Left renal cortex interstitium (tissue), 4 donors: ENCODE measurements around the gene CHCHD5. TPM values are rescaled to one million over a fixed set of nuclear protein-coding genes. Genes with fewer than 3 reads are reported as not detected.
"Not testable (repeated sequence)": the region's sequence is repeated elsewhere in the genome, so short reads cannot be mapped to it uniquely, and the experiment has no call there.

Experiments used
- DNase-seq, 4 donors: peaks; one replicate each; pipeline ENCODE4 v3.0.0-alpha.2; 2013; ENCODE audit warnings: low read depth in 4 of 4, low spot score in 2 of 4, missing footprints in 1 of 4
- polyA plus RNA-seq, 4 donors: library from polyadenylated mRNA; unstranded; fragments of 120-200 nt; gene quantifications; one replicate each; pipeline ENCODE4 v1.2.1, GENCODE V29; 2013; ENCODE audit not compliant: insufficient read length in 4 of 4

Gene CHCHD5, protein sequence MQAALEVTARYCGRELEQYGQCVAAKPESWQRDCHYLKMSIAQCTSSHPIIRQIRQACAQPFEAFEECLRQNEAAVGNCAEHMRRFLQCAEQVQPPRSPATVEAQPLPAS
- polyA plus RNA-seq: 10 to 100 TPM; 23.0 to 44.6 (median 28.5) TPM

DNA sequence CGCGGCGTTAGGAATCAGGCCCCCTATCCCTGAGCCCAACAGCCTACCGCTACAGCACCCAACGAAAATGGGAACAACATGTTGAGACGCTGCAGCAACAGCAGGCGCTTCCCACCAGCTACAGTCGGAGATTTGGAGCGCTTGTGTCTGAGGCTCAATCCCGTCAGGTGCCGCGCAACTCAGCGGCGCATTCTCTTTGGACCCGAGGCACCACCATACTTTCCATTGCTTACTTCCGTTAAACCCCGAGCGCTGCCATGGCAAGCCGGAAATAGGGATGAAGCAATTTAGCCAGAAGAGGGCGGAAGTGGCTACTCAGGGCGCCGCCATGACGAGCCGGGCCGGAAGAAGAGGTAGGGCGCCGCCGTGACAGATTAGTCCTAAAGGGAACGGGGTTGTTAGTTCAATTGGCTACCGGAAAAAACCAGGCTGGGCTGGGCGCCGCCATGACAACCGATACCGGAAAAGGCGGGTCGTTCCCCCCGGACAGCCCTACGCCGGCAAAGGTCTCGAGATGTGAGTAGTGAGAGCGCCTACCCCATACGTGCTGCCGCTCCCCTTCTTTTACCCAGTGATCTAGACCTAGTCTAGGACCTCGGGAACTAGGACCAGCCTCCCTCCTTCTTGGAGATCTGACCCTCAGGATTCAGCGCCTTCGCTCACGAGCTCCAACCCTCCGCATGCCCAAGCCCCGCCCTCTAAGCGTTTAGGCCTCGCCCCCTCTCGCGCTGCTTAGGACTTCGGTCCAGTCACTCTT is at the start of gene CHCHD5:
TSS of gene CHCHD5 (plus strand) at position 476 of the 757 bp plus-strand sequence. CDS start at position 515, 39 bp downstream.
- DNase-seq: peak; percentile 77 to 94 (median 88)

DNA sequence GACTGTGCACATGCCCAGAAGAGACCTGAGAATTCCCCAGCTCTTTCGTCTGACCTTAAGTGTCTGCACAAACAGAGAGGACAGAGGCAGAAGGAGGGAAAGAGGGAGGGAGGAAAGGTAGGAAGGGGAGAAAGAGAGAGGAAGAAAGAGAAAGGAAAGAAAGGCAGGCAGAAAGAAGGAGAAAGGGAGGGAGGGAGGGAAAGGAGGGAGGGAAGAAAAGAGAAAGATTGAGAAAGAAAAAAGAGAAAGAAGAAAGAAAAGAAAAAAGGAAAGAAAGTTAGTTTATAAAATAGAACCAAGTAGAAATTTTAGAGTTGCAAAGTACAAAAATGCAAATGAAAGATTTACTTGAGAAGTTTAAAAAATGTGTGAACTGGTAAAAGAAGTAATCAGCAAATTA is 49.6 kb upstream of the CHCHD5 start:
- no peak for DNase-seq

DNA sequence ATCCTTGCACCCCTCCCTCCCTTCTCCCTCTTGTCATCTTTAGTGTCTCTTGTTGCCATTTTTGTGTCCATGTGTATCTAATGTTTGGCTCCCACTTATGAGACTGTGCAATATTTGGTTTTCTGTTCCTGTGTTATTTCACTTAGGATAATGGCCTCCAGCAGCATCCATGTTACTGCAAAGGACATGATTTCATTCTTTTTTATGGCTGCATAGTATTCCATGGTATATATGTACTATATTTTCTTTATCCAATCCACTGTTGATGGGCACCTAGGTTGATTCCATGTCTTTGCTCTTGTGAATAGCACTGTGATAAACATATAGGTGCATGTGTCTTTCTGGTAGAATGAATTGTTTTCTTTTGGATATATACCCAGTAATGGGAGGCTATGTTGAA is 47.7 kb upstream of the CHCHD5 start:
- not testable (repeated sequence) for DNase-seq

DNA sequence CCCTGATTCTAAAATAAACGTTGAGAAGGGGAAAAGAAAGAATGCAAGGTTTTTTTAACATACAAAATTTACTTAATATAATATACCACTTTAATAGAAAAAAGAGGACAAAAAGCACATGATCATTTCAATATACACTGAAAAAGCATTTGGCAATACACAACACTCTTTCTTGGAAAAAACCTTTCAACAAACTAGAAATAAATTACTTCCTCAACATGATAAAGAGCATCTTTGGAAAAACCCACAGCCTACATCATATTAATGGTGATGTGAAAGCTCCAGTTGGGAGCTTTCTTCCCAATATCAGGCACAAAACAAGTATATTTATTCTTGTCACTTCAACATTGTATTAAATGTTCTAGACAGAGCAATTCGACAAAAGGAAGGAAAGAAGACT is 45.1 kb upstream of the CHCHD5 start:
- no peak for DNase-seq

DNA sequence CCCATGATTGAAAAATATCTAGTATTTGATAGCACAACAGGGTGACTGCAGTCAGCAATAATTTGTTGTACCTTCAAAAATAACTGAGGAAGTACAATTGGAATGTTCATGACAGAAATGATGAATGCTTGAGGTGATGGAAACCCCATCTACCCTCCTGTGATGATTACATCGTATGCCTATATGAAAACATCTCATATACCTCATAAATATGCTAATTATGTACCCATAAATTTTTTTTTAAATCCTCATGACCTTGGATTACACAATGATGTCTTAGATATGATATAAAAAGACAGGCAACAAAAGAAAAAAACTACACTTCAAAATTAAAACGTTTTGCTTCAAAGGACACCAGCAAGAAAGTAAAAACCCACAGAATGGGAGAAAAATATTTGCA is 43.5 kb upstream of the CHCHD5 start:
- no peak for DNase-seq

DNA sequence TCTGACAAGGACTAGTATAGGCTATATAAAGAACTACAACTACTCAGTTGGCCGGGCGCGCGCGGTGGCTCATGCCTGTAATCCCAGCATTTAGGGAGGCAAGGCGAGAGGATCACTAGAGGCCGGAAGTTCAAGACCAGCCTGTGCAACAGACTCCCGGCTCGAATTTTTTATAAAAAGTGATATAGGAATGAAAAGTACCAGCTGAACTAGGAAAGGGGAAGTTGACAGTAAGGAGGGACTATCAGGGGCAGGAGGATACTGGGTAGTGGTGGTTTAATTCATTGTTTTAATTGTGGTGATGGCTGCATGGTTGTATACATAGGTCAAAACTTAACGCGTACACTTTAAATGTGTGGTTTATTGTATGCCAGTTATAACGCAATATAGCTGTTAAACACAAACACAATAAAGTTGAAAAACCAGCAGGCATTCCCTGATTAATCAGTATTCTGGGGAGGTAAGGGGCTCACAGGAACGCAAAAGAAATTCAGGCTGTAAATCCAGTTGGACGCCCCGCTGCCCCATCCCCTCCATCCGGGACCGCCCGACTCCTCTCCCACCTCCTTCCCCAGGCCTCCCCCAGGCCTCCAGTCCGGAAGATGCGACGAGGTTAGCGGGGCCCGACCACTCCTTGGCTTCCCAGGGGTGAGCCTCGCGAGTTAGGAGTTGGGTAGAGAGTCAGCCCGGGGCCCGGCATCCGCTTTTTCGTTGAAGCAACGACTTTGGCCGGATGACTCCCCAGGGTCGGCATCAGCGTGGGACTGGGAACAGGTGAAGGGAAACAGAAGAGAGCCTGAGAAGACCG is 42.9 kb upstream of the CHCHD5 start:
- DNase-seq: peak in 1 of 4 donors; percentile 69

DNA sequence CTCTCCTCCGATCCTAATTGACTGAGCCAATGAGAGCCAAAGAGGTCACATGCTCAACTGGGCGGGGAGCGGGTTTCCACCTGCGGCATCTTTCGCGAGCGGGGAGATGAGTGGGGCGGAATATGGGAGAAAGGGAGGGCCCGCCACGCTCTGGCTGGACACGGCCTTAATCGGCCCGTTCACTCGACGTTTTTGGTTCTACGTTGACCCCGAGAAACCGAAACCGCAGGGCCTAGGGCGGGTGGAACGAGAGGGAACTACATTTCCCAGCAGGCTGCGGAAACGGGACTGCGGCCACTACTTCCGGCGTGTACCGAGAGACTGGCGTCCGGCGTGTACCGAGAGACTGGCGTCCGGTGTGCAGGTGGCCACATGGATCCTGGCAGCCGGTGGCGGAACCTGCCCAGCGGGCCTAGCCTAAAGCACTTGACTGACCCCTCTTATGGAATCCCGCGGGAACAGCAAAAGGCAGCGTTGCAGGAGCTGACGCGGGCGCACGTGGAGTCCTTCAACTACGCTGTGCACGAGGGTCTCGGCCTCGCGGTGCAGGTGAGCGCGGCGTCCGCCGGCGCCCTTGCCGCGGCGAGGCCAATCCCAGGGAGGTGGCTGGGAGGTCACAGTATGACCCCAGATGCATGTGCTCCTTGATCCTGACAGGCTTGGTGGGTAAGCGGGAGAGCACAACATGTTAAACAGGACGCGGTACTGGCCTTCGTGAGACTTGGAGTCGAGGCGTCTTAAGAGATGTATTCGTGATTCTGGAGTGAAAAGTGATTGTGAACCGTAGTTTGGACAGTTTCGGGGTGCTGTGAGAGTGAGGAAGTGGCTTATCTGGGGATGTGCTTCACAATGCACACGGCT is 42.1 kb upstream of the CHCHD5 start, which contains the start of gene POLR1B:
TSS of gene POLR1B (plus strand) at position 343 of the 861 bp plus-strand sequence. CDS start at position 373, 30 bp downstream.
- peak; percentile 80 to 96 (median 86) for DNase-seq

DNA sequence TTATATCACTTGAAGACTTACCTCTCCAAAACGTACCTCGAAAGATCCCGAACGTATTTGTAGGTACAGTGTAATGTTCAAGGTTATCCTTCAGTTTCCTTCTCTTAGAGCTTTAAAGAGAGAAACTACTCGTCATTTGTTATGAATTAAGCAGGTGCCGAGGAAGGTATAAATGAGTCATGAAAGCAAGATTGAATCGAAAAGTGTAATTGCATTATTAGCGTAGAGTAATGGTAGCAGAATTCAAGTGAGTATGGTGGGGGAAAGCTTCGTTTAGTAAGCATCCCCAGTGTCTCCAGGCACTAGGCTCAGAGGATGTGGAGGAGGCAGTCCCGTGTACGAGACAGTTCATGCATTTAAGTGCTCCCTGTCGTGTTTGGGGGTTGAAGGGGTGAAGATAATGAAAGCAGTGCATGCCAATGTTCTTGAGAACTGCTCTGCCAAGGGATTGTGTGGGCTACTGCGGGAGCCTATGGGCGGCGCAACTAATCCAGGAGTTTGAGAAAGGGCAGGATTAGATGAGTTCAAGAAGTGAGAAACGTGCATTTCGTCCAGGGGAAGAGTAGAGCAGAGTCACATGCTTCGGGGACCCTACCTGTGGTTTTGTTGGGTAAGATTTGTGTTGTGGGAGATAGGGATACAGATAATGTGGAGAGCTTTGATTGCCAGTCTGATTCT is 41.3 kb upstream of the CHCHD5 start:
- no peak for DNase-seq

DNA sequence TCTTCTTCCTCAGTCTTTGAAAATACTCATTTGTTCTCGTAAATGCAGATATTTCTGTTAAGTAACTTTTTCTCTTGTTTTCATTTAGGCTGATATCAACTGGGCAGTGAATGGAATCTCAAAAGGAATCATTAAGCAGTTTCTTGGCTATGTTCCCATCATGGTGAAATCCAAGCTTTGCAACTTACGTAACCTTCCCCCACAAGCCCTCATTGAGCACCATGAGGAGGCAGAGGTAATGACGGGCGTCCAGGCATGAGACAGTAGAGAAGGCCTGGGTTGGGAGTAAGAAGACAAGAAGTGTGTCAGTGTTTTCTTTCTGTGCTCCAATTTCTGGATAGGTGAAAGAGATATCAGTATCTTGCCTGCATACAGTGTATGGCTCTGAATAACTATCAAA is 37.1 kb upstream of the CHCHD5 start:
- no peak for DNase-seq

DNA sequence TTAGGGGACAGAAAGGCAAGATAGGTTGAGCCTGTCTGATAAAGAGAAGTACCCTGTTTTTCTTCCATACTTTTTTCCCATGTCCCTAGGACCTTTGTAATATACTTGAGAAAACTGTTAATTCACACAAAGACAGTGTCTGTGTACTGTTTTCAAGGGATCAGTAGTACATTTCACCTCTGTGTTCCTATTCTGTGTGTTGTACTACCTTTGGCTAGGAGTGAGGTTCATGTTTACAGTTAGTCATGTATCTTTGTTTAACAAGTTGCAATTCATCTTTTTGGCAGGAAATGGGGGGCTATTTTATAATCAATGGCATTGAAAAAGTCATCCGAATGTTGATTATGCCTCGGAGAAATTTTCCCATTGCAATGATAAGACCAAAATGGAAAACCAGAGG is 35.4 kb upstream of the CHCHD5 start:
- DNase-seq: no peak

DNA sequence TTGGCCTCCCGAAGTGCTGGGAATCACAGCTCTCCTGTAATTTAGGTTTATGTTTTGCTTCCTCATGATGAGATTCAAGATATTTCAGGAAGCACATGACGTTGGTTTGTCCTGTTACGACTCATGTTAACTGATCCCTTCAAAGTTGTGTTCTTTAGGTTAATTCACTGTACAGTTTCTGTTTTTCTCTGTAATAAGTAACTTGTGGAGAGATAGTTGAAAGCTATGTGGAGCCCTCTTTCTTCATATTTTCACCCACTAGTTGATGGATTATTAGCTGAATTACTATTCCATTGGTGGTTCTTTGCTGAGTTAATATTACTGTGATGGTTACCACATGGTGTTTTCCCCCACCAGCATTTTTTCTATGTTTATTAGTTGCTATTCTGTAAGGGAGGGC is 18.3 kb upstream of the CHCHD5 start:
- DNase-seq: no peak

DNA sequence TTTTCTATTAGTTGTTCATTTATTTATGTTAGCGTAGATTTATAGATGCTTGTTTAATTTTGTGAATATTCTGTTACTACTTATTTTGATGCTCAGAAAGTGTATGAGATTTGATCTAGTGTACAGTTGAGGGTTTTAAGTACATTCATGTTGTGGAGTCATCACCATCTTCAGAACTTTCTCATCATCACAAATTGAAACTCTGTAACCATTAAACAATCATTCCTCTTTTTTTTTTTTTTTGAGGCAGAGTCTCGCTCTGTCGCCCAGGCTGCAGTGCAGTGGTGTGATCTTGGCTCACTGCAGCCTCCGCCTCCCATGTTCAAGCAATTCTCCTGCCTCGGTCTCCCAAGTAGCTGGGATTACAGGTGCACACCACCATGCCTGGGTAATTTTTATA is 17.9 kb upstream of the CHCHD5 start:
- DNase-seq: not testable (repeated sequence)

DNA sequence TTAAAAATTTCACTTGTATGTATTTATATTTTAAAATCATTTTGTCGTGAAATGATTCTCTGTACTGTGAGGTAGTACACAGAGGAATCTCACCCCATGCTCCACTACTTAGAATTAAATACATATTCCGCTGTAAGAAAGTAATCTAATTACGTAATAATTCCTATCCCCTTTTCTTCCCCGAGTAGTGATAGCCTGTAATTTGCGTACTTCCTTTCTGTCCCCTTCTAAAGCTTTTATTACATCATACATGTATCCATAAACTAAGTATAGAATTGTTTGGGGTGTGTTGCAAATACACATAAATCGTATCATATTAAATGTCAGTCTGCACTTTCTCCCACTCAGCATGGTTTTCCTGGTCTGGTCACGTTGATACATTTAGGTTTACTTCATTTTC is 12.4 kb upstream of the CHCHD5 start:
- no peak for DNase-seq

DNA sequence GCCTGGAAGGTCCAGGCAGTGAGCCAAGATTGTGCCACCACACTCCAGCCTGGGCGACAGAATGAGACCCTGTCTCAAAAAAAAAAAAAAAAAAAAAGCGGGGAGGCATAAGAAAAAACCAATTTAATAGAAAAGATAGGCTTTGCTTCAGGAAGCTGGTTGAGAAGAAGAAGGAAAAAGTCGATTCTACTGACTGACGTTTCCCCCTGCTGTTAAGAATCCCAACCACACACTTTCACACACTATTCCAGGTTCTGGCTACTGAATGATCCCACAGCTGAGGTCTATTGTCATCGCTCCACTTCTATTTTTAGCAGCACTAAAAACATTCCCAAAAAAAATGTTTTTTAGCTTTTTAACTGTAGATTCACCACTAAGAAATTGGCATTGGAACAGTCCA is 6.7 kb upstream of the CHCHD5 start:
- DNase-seq: no peak

DNA sequence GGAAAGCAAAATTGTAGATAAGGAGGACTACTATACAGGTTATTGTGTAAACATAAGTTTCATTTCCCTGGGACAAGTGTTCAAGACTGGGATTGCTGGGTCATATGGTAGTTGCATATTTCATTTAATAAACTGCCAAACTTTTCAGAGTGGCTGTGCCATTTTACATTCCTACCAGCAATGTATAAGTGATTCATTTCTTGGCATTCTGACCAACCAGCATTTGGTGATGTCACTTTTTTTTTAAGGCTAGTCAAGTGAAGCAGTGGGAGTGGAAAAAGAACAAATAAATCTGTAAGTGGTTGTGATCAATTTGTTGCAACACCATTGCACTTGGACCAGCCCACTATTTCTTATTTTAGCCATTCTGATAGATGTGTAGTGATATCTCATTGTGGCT is 5.2 kb upstream of the CHCHD5 start:
- no peak for DNase-seq

DNA sequence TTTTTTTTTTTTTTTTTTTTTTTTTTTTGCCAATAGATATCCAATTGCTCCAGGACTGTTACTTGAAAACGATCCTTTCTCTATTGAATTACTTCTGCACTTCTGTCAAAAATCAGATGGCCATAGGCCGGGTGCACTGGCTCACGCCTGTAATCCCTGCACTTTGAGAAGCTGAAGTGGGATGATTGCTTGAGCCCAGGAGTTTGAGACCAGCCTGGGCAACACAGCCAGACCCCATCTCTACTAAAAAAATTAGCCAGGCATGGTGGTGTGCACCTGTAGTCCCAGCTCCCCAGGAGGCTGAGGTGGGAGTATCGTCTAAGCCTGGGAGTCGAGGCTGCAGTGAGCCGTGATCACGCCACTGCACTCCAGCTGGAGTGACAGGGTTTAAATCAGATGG is 4.3 kb upstream of the CHCHD5 start:
- no peak for DNase-seq

DNA sequence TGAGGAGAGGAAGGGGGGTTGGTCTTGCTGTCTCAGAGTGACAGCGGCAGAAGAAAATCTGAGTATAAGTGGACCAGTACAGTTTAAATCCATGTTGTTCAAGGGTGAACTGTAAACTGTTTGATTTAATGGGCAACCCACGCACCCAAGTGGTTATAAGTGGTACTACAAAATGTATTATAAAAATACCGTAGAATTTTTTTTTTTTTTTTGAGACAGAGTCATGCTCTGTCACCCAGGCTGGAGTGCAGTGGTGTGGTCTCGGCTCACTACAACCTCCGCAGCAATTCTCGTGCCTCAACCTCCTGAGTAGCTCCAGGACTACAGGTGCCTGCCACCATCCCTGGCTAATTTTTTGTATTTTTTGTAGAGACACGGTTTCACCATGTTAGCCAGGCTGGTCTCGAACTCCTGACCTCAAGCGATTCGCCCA is 2.1 kb upstream of the CHCHD5 start:
- peak in 3 of 4 donors; percentile 13 to 51 (median 24) for DNase-seq

DNA sequence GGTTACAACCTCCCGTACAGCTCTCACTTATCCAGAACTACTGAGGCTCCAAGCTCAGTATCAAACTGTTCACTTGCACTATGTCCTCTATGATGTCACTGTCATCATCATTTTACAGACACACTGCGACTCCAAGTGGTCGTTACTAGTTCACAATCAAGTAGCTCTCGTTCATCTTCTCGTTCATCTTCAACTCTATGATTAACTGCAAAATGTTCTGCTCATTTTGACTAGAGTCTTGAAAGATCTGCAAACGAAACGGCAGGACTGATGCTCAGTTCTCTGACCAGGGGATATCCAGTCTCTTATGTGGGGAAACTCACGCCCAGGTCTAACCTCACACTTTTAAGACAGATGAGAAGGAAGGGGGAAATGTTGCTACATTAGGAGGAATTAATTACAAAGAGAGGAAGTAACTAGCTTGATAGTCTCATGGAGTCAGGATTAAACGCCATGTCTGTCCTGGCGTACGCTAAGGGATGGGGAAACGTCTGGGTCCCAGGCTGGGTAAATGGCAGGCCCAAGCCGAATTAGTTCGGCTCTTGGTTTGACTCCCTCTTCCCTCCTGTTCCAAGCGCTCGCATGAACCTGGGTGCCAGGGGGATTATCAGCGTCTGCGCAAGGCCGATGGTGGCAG is 794 bp upstream of the CHCHD5 start:
- peak in 2 of 4 donors; percentile 9 to 18 for DNase-seq

DNA sequence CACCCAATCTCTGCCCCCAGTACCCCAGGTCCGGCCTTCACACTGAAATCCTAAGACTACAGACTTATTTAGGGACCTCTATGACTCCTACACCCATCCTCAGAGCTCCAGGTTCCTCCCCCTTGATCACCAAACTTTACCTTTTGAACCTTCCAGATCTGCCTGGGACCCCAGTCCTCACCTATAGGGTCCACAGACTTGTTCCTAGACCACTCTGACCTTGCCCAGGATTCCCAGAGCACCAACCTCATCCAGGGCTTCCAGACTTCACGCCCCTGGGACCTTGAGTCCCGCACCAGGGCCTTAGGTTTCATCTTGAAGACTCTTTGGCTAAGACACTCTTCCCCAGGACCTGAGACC is 462 bp downstream of the CHCHD5 start:
- DNase-seq: no peak
